ENCODE measurements around the gene ZDHHC17.
"Not testable (repeated sequence)": the region's sequence is repeated elsewhere in the genome, so short reads cannot be mapped to it uniquely, and the experiment has no call there.

The ZDHHC17 gene

GRCh38 chr12:76763746-76764675 is at the start of gene ZDHHC17:
TSS of gene ZDHHC17 (plus strand) at chr12:76764115. CDS start at chr12:76764237, 122 bp downstream.
- DNase-seq (ENCODE audit: low read depth) = peak; percentile 68

- no peak for DNase-seq (ENCODE audit: low read depth)
Observed at GRCh38 chr12:76714415-76714814, 49.5 kb upstream of the ZDHHC17 start.

GRCh38 chr12:76714861-76715260 is 49.1 kb upstream of the ZDHHC17 start:
- no peak for DNase-seq (ENCODE audit: low read depth)

- no peak for DNase-seq (ENCODE audit: low read depth)
Observed at GRCh38 chr12:76715332-76715731, 48.6 kb upstream of the ZDHHC17 start.

GRCh38 chr12:76717314-76717713 is 46.6 kb upstream of the ZDHHC17 start:
- DNase-seq (ENCODE audit: low read depth) = no peak

- DNase-seq (ENCODE audit: low read depth) = peak; percentile 64
Observed at GRCh38 chr12:76719171-76720041, 44.5 kb upstream of the ZDHHC17 start.

GRCh38 chr12:76720068-76720467 is 43.8 kb upstream of the ZDHHC17 start:
- DNase-seq (ENCODE audit: low read depth) = peak; percentile 44

- no peak for DNase-seq (ENCODE audit: low read depth)
Observed at GRCh38 chr12:76726626-76727025, 37.3 kb upstream of the ZDHHC17 start.

GRCh38 chr12:76732188-76732587 is 31.7 kb upstream of the ZDHHC17 start:
- not testable (repeated sequence) for DNase-seq (ENCODE audit: low read depth)

GRCh38 chr12:76737689-76738088 is 26.2 kb upstream of the ZDHHC17 start:
- DNase-seq (ENCODE audit: low read depth) = not testable (repeated sequence)

- DNase-seq (ENCODE audit: low read depth) = no peak
Observed at GRCh38 chr12:76738824-76739579, 24.9 kb upstream of the ZDHHC17 start.

- no peak for DNase-seq (ENCODE audit: low read depth)
Observed at GRCh38 chr12:76739896-76740295, 24.0 kb upstream of the ZDHHC17 start.

GRCh38 chr12:76740501-76740900 is 23.4 kb upstream of the ZDHHC17 start:
- DNase-seq (ENCODE audit: low read depth) = no peak

GRCh38 chr12:76745343-76745742 is 18.6 kb upstream of the ZDHHC17 start:
- no peak for DNase-seq (ENCODE audit: low read depth)

GRCh38 chr12:76746516-76746915 is 17.4 kb upstream of the ZDHHC17 start:
- DNase-seq (ENCODE audit: low read depth) = no peak

- DNase-seq (ENCODE audit: low read depth) = no peak
Observed at GRCh38 chr12:76747245-76747644, 16.7 kb upstream of the ZDHHC17 start.

GRCh38 chr12:76755829-76756379 is 8.0 kb upstream of the ZDHHC17 start:
- no peak for DNase-seq (ENCODE audit: low read depth)

- no peak for DNase-seq (ENCODE audit: low read depth)
Observed at GRCh38 chr12:76757694-76758093, 6.2 kb upstream of the ZDHHC17 start.

- no peak for DNase-seq (ENCODE audit: low read depth)
Observed at GRCh38 chr12:76762601-76762980, 1.3 kb upstream of the ZDHHC17 start.

GRCh38 chr12:76764856-76765255 is 941 bp downstream of the ZDHHC17 start:
- DNase-seq (ENCODE audit: low read depth) = no peak

- no peak for DNase-seq (ENCODE audit: low read depth)
Observed at GRCh38 chr12:76765598-76765997, 1.7 kb downstream of the ZDHHC17 start.

- no peak for DNase-seq (ENCODE audit: low read depth)
Observed at GRCh38 chr12:76766161-76766560, 2.2 kb downstream of the ZDHHC17 start.
